Spleen (tissue), 7 donors: ENCODE measurements around the gene STAG1.

Experiments
- CTCF ChIP-seq, 11 experiments: fragments of 200-600 bp in 7 of 11; fragments of 450-650 bp in 4 of 11; sonication (generic) in 4 of 11; IDR thresholded peaks in 8 of 11; conservative IDR thresholded peaks in 3 of 11; 1 replicate in 7 of 11; 2 replicates in 4 of 11; pipeline versions ENCODE4 v1.4.0 to v1.8.0; 2016 to 2021; ENCODE audit warnings: antibody characterized with exemption in 11 of 11, inconsistent platforms in 4 of 11, mild to moderate bottlenecking in 1 of 11
- POLR2A ChIP-seq, 3 donors: fragments of 450-650 bp; IDR thresholded peaks; one replicate each; pipeline ENCODE4 v1.5.1; 2017; ENCODE audit warnings: antibody characterized with exemption in 3 of 3, mild to moderate bottlenecking in 1 of 3
- POLR2AphosphoS5 ChIP-seq, 3 donors: sonication (generic); formaldehyde crosslinking; IDR thresholded peaks; one replicate each; pipeline ENCODE4 v1.5.1; 2017; ENCODE audit warnings: antibody characterized with exemption in 3 of 3
- donor health status: DM: no; HTN: no; CAD: no; lungs with moderate emphysema.
- donor health status: DM: no; HTN: no; CAD: no.
- donor health status: DM: no; HTN: no; CAD: no.

- TF ChIP-seq CTCF (IDR thresholded peaks at IDR 0.05 in 8 of 11, conservative IDR thresholded peaks at IDR 0.05 in 3 of 11) (no peak), POLR2AphosphoS5 (IDR thresholded peaks at IDR 0.05) (no peak), POLR2A (IDR thresholded peaks at IDR 0.05) (no peak)
Measured at GRCh38 chr3:136351905-136352304, 400.3 kb downstream of the STAG1 start.
